GM18909 (cell line): ENCODE results near the gene TTLL1.
"Not testable (repeated sequence)": the region's sequence is repeated elsewhere in the genome, so short reads cannot be mapped to it uniquely, and the experiment has no call there.

Source experiments
- ATAC-seq: cut with Tn5 transposase; IDR thresholded peaks from one replicate; pipeline ENCODE4 v1.9.1; 2021; ENCODE audit warnings: mild to moderate bottlenecking; ENCODE audit not compliant: unreplicated experiment, poor library complexity

TTLL1 gene

GRCh38 chr22:43110927-43111623 lies 21.9 kb upstream of the TTLL1 start:
- peak; percentile 42 for ATAC-seq

- ATAC-seq, result peak; percentile 45
Measured at GRCh38 chr22:43110444-43110926, 21.3 kb upstream of the TTLL1 start, which contains the start of gene BIK. BIK (plus strand) TSS chr22:43110750; CDS start chr22:43124023, 13,273 bp downstream.

GRCh38 chr22:43109921-43110443 lies 20.8 kb upstream of the TTLL1 start:
- ATAC-seq, result no peak

GRCh38 chr22:43109511-43109910 lies 20.3 kb upstream of the TTLL1 start:
- no peak for ATAC-seq

GRCh38 chr22:43106302-43106701 lies 17.1 kb upstream of the TTLL1 start:
- ATAC-seq, result no peak

- not testable (repeated sequence) for ATAC-seq
Measured at GRCh38 chr22:43104950-43105349, 15.8 kb upstream of the TTLL1 start.

- ATAC-seq, result not testable (repeated sequence)
Measured at GRCh38 chr22:43104056-43104625, 14.9 kb upstream of the TTLL1 start.

GRCh38 chr22:43101306-43101705 lies 12.1 kb upstream of the TTLL1 start:
- ATAC-seq, result no peak

GRCh38 chr22:43100225-43100624 lies 11.0 kb upstream of the TTLL1 start:
- no peak for ATAC-seq

GRCh38 chr22:43099095-43099494 lies 9.9 kb upstream of the TTLL1 start:
- no peak for ATAC-seq

- no peak for ATAC-seq
Measured at GRCh38 chr22:43098356-43098755, 9.2 kb upstream of the TTLL1 start.

- no peak for ATAC-seq
Measured at GRCh38 chr22:43096420-43096819, 7.2 kb upstream of the TTLL1 start.

GRCh38 chr22:43094551-43094950 lies 5.4 kb upstream of the TTLL1 start:
- no peak for ATAC-seq

- ATAC-seq, result no peak
Measured at GRCh38 chr22:43094085-43094484, 4.9 kb upstream of the TTLL1 start.

GRCh38 chr22:43092085-43092484 lies 2.9 kb upstream of the TTLL1 start:
- no peak for ATAC-seq

- ATAC-seq, result no peak
Measured at GRCh38 chr22:43090130-43090789, 1.1 kb upstream of the TTLL1 start.

- ATAC-seq, result no peak
Measured at GRCh38 chr22:43088627-43088983, 586 bp downstream of the TTLL1 start.

- ATAC-seq, result no peak
Measured at GRCh38 chr22:43085658-43086606, 3.3 kb downstream of the TTLL1 start.

GRCh38 chr22:43081968-43082367 lies 7.2 kb downstream of the TTLL1 start:
- no peak for ATAC-seq

- ATAC-seq, result no peak
Measured at GRCh38 chr22:43080616-43081015, 8.6 kb downstream of the TTLL1 start.
